OCI-LY7 (cell line): Measurements from ENCODE around the gene PRKN. TPM values are rescaled to one million over a fixed set of nuclear protein-coding genes. Genes with fewer than 3 reads are reported as not detected.

Source experiments
- BruUV-seq: library from RNA; stranded (reverse); fragments of 400-500 nt; replicated peaks from 2 replicates; lab custom pipeline; 2021; lab: Mats Ljungman, UMichigan
- CTCF ChIA-PET: fragments of 300-600 bp; sonication (Branson Sonifier 250); formaldehyde crosslinking; loops from one replicate; lab custom pipeline; 2022; ENCODE audit warnings: antibody characterized with exemption; ENCODE audit not compliant: unreplicated experiment; lab: Charles Lee
- POLR2A ChIA-PET: fragments of 300-600 bp; sonication (Branson Sonifier 250); formaldehyde crosslinking; loops from one replicate; lab custom pipeline; 2022; ENCODE audit warnings: antibody characterized with exemption; lab: Charles Lee
- DNase-seq: peaks from one replicate; pipeline ENCODE4 v3.0.0-alpha.2; 2015; ENCODE audit warnings: low spot score
- H2AFZ ChIP-seq: fragments of 200-600 bp; sonication (generic), shearing (Covaris generic); 2 replicates; pipeline ENCODE4 v1.6.1; 2014; ENCODE audit warnings: mild to moderate bottlenecking, antibody characterized with exemption, low read length, moderate library complexity
- H3K27ac ChIP-seq: fragments of 200-600 bp; sonication (generic); 2 replicates; pipeline ENCODE4 v1.5.1; 2014; ENCODE audit warnings: mixed run types, low read depth, mild to moderate bottlenecking, moderate library complexity, low read length, inconsistent platforms; ENCODE audit not compliant: poor library complexity, severe bottlenecking
- H3K36me3 ChIP-seq: fragments of 200-600 bp; sonication (generic); 2 replicates; pipeline ENCODE4 v1.6.1; 2014; ENCODE audit warnings: mild to moderate bottlenecking, antibody characterized with exemption, low read length, moderate library complexity, mixed read lengths; ENCODE audit not compliant: insufficient read depth
- H3K4me1 ChIP-seq: fragments of 200-600 bp; sonication (generic); 2 replicates; pipeline ENCODE4 v1.5.1; 2014; ENCODE audit warnings: mild to moderate bottlenecking, low read length; ENCODE audit not compliant: insufficient read depth, poor library complexity, severe bottlenecking
- H3K4me2 ChIP-seq: fragments of 200-600 bp; sonication (generic); 2 replicates; pipeline ENCODE4 v1.6.1; 2014; ENCODE audit warnings: mild to moderate bottlenecking, low read length
- H3K4me3 ChIP-seq: fragments of 200-600 bp; sonication (generic); 2 replicates; pipeline ENCODE4 v1.5.1; 2014; ENCODE audit warnings: mild to moderate bottlenecking, low read depth, low read length; ENCODE audit not compliant: poor library complexity, severe bottlenecking
- H3K79me2 ChIP-seq: fragments of 200-600 bp; sonication (generic); 2 replicates; pipeline ENCODE4 v1.6.1; 2016; ENCODE audit warnings: low read depth, mild to moderate bottlenecking, low read length, moderate library complexity, mixed read lengths; ENCODE audit not compliant: insufficient read depth
- H3K9me2 ChIP-seq: fragments of 200-600 bp; sonication (generic); 2 replicates; pipeline ENCODE4 v1.6.1; 2016; ENCODE audit warnings: mild to moderate bottlenecking, low read length, mixed read lengths; ENCODE audit not compliant: insufficient read depth
- H3K9me3 ChIP-seq: fragments of 200-600 bp; sonication (generic); 2 replicates; pipeline ENCODE4 v1.6.1; 2014; ENCODE audit warnings: mild to moderate bottlenecking, mixed run types, low read length, mixed read lengths
- H4K20me1 ChIP-seq: fragments of 200-600 bp; sonication (generic); 2 replicates; pipeline ENCODE4 v1.6.1; 2014; ENCODE audit warnings: mild to moderate bottlenecking, antibody characterized with exemption, low read length, moderate library complexity, mixed read lengths; ENCODE audit not compliant: insufficient read depth
- EZH2phosphoT487 ChIP-seq: fragments of 200-600 bp; sonication (generic); IDR thresholded peaks from 2 replicates; pipeline ENCODE4 v1.6.1; 2018; ENCODE audit warnings: low read depth, borderline replicate concordance, mild to moderate bottlenecking, mixed run types, antibody characterized with exemption, low read length, moderate library complexity, mixed read lengths
- intact Hi-C: fragments of 100-400 bp; cut with micrococcal nuclease; formaldehyde crosslinking; loops from one replicate; pipeline ENCODE4 v1.10.0; 2022; ENCODE audit not compliant: unreplicated experiment
- total RNA-seq, 2 experiments: library from RNA; depleted of rRNA in 1 of 2; stranded (reverse); fragments of >200 nt in 1 of 2; shearing (Covaris generic) in 1 of 2; gene quantifications; 2 replicates each; pipeline ENCODE4 v1.2.3, GENCODE V29; 2014 to 2022
- TF ChIP-seq, protein P1 (sequence below): fragments of 200-600 bp; sonication (generic); conservative IDR thresholded peaks from 2 replicates; pipeline ENCODE4 v1.5.1; 2014; ENCODE audit warnings: mild to moderate bottlenecking, antibody characterized with exemption, low read length, moderate library complexity, mixed read lengths

PRKN gene
- total RNA-seq, 2 experiments from 2014 or later, result 1.3 to 2.0 TPM

DNA sequence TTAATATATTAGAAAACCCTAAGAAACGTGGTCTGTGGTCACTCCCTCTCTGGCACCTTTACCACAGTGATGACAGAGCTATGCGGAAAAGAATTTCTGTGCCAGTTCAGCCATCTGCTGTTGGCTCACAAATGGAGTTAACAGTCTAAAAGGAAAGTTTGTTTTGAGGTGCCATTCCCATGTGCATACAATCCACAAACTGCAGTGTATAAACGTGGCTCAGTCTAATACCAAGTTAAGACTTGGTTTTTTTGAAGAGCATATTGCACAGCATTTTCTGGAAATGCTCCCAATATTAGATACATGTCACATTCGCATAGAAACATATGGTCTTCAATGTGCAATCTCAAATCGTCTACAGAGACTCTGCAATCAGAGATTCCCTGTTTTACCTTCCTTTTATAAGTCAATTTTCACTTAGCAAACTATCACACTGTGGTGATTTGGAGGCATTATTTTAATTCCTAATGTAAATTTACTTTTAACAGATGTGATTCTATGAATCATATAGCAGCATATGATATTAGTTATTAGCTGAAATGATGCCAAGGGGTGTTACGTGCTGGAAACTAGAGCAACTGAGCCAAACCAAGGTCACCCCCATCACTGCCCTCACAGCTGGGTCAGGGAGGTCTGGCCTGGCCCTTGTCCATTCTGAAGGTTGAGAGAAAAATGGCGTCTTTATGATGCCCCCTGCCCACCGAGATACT lies 383.5 kb downstream of the PRKN start:
- BruUV-seq, result no TSS peak
- TF ChIP-seq, protein P1, sequence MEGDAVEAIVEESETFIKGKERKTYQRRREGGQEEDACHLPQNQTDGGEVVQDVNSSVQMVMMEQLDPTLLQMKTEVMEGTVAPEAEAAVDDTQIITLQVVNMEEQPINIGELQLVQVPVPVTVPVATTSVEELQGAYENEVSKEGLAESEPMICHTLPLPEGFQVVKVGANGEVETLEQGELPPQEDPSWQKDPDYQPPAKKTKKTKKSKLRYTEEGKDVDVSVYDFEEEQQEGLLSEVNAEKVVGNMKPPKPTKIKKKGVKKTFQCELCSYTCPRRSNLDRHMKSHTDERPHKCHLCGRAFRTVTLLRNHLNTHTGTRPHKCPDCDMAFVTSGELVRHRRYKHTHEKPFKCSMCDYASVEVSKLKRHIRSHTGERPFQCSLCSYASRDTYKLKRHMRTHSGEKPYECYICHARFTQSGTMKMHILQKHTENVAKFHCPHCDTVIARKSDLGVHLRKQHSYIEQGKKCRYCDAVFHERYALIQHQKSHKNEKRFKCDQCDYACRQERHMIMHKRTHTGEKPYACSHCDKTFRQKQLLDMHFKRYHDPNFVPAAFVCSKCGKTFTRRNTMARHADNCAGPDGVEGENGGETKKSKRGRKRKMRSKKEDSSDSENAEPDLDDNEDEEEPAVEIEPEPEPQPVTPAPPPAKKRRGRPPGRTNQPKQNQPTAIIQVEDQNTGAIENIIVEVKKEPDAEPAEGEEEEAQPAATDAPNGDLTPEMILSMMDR, result no peak
- Histone ChIP-seq H3K4me2 (no peak overlapping the region), H3K4me3 (no peak overlapping the region), H3K27ac (no peak overlapping the region), H3K79me2 (no peaks in the 10 kb centered on the region), H3K9me3 (no peaks in the 10 kb centered on the region), H3K4me1 (no peaks in the 10 kb centered on the region), H4K20me1 (no peaks in the 10 kb centered on the region), H3K36me3 (no peaks in the 10 kb centered on the region), H2AFZ (no peak overlapping the region), H3K9me2 (no peaks in the 10 kb centered on the region)
- intact Hi-C loops, result no loop called here
- ChIA-PET CTCF (no interaction called here), POLR2A (no interaction called here)
- no peak for DNase-seq

DNA sequence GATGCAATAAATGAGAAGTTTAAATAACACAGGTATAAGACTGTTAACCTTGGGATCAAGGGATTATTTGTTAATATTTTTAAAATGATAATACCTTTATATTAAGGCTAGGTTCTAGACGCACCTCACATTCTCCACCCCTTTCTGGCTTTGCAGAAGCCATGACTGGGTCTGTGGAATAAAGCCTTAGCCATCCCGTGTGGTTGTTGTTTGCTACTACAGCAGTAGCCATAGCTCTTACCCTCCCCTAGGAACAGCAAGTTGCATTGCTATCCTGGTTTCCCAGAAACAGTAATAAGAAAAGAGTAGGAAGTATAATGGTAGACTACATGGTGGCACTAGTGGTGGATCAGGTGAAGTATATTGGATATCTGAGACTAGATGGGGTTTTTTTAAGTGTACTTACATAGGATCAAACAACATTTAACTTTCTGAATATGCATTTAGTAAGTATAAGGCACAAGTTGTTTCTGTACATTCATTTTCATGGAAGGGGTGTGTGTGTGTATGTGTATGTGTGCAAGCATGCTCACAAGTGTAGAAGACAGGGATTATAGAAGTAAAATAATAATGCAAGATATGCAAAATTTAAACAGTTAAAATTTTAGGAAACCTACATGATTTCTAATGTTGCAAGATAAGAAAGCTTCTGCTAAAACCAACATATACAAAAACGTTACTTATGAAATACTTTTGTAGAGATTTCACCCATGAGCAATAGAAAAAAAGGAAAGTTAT lies 384.2 kb downstream of the PRKN start:
- no peak for DNase-seq
- no peaks in the 10 kb centered on the region for H3K36me3 ChIP-seq
- no peaks in the 10 kb centered on the region for H3K9me3 ChIP-seq
- H3K9me2 ChIP-seq, result no peaks in the 10 kb centered on the region
- intact Hi-C loops, result no loop called here
- no peaks in the 10 kb centered on the region for H3K79me2 ChIP-seq
- no peak overlapping the region for H3K4me3 ChIP-seq
- TF ChIP-seq EZH2phosphoT487, result no peak
- TF ChIP-seq, protein P1, result no peak
- no peak overlapping the region for H3K4me2 ChIP-seq
- no peak overlapping the region for H2AFZ ChIP-seq
- H3K4me1 ChIP-seq, result no peaks in the 10 kb centered on the region
- ChIA-PET CTCF (no interaction called here), POLR2A (interaction anchor here (0.6 to 1.0 kb wide), 2 partner anchors 15 to 295 kb away, joined by 3 read pairs; no protein-coding TSS in a partner anchor)
- H3K27ac ChIP-seq, result no peak overlapping the region
- H4K20me1 ChIP-seq, result no peaks in the 10 kb centered on the region
- no TSS peak for BruUV-seq

DNA sequence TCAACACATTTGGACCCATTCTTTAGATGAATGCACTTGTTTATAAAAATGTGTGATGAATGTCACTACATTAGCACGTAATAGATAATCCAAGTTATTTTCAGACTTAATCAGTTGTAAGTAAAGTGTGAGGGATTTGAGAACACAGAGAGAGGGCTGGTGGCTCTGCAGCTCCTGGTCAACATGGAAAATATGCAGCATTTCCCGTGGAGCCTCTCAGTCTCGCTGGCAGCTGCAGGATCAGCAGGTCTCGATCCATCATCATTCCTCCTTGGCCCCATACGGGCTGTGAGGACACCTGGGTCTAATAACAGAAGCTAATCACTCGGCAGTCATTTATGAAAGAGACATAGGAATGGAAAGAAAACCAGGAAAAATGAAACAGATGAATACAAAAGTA lies 390.2 kb downstream of the PRKN start:
- no peak for DNase-seq
- H2AFZ ChIP-seq, result no peak overlapping the region
- no peaks in the 10 kb centered on the region for H3K36me3 ChIP-seq
- no peaks in the 10 kb centered on the region for H4K20me1 ChIP-seq
- no peak overlapping the region for H3K4me3 ChIP-seq
- H3K9me2 ChIP-seq, result no peaks in the 10 kb centered on the region
- POLR2A ChIA-PET, result no interaction called here
- H3K9me3 ChIP-seq, result no peaks in the 10 kb centered on the region
- no TSS peak for BruUV-seq
- H3K27ac ChIP-seq, result no peak overlapping the region
- CTCF ChIA-PET, result no interaction called here
- no peaks in the 10 kb centered on the region for H3K4me1 ChIP-seq
- intact Hi-C loops, result no loop called here
- H3K4me2 ChIP-seq, result no peak overlapping the region
- TF ChIP-seq, protein P1, result no peak
- no peak for TF ChIP-seq EZH2phosphoT487
- H3K79me2 ChIP-seq, result no peaks in the 10 kb centered on the region
